Measurements from ENCODE around the gene MRPL43. TPM values are rescaled to one million over a fixed set of nuclear protein-coding genes. Genes with fewer than 3 reads are reported as not detected.

Gene MRPL43
- total and polyA plus RNA-seq, 2 donors (not counting 3 experiments of a cell fraction or from before 2014, with no cell fraction given), result 75.0 to 144 TPM

DNA sequence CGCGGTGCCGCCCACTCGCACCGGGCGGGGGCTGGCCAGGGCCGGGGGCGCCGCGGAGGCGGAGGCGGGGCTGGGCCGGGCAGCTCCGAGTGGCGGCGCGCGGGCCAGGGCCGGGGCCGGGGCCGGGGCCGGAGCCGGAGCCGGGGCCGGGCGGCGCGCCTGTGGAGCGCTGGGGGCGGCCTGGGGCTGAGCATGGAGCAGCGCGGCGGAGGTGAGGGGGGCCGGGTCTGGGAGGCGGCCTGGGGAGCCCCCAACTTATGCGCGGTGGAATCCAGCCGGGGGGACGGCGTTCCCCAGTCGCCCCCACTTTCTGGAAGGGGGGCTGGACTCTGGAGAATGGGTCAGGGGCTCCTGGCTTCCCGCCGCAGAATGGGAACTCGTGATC is 12.4 kb upstream of the MRPL43 start, which contains the start of gene LZTS2:
Gene LZTS2 (plus strand): TSS at position 67 of the 385 bp plus-strand sequence. CDS start 2,731 bp downstream, outside the sequence.
- TF ChIP-seq GATA2 (IDR thresholded peaks at IDR 0.05; ENCODE audit: insufficient read depth, insufficient read length, low read depth, low read length) (no peak), FOS (IDR thresholded peaks at IDR 0.05; ENCODE audit: borderline replicate concordance, insufficient read depth, low read length) (no peak), EZH2 (IDR thresholded peaks at IDR 0.05; ENCODE audit: borderline replicate concordance, low read depth, low read length, severe bottlenecking) (no peak), JUN (IDR thresholded peaks at IDR 0.05; ENCODE audit: borderline replicate concordance, insufficient read depth, insufficient read length, low read depth) (no peak), MYC (IDR thresholded peaks at IDR 0.05; ENCODE audit: low read depth, low read length) (no peak)
- TF ChIP-seq, protein P1, sequence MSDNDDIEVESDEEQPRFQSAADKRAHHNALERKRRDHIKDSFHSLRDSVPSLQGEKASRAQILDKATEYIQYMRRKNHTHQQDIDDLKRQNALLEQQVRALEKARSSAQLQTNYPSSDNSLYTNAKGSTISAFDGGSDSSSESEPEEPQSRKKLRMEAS (IDR thresholded peaks at IDR 0.05; ENCODE audit: insufficient read depth, insufficient read length), result no peak
- TF ChIP-seq, protein P2, sequence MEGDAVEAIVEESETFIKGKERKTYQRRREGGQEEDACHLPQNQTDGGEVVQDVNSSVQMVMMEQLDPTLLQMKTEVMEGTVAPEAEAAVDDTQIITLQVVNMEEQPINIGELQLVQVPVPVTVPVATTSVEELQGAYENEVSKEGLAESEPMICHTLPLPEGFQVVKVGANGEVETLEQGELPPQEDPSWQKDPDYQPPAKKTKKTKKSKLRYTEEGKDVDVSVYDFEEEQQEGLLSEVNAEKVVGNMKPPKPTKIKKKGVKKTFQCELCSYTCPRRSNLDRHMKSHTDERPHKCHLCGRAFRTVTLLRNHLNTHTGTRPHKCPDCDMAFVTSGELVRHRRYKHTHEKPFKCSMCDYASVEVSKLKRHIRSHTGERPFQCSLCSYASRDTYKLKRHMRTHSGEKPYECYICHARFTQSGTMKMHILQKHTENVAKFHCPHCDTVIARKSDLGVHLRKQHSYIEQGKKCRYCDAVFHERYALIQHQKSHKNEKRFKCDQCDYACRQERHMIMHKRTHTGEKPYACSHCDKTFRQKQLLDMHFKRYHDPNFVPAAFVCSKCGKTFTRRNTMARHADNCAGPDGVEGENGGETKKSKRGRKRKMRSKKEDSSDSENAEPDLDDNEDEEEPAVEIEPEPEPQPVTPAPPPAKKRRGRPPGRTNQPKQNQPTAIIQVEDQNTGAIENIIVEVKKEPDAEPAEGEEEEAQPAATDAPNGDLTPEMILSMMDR (IDR thresholded peaks at IDR 0.05; ENCODE audit: extremely low read depth in 1 of 2, insufficient read depth in 1 of 2, low read depth in 1 of 2, low read length in 2 of 2), result no peak
- peak within 1 kb of the TSS; percentile 94 for H3K9ac ChIP-seq (replicated peaks; ENCODE audit: extremely low read depth, insufficient read depth, low read length)
- H3K4me1 ChIP-seq (ENCODE audit: control insufficient read depth, extremely low read depth, insufficient read depth, low read length), result peaks cover 33% of the 10 kb centered on the region
- H3K79me2 ChIP-seq (ENCODE audit: control insufficient read depth, insufficient read depth, low read length), result peaks cover 34% of the 10 kb centered on the region
- no peaks in the 10 kb centered on the region for H3K9me1 ChIP-seq (replicated peaks; ENCODE audit: control insufficient read depth, extremely low read depth, insufficient read depth, low read length)
- H4K20me1 ChIP-seq (replicated peaks; ENCODE audit: control insufficient read depth, extremely low read depth, insufficient read depth, low read length), result no peaks in the 10 kb centered on the region
- no peaks in the 10 kb centered on the region for H3K9me3 ChIP-seq (replicated peaks; ENCODE audit: control insufficient read depth, insufficient read depth, low read length)
- peak within 1 kb of the TSS; percentile 77 to 85 (median 79) for H3K4me3 ChIP-seq (replicated peaks in 1 of 3; ENCODE audit: insufficient read depth in 1 of 3, low read depth in 1 of 3, low read length in 3 of 3)
- peak within 1 kb of the TSS; percentile 59 for H3K4me2 ChIP-seq (ENCODE audit: insufficient read depth, low read length)
- peak within 1 kb of the TSS; percentile 86 for H3K27ac ChIP-seq (ENCODE audit: insufficient read depth, low read depth, low read length)
- ChIA-PET POLR2A (interaction anchor here (1.0 kb wide), 1 partner anchor 12 kb away, joined by 3 read pairs; no protein-coding TSS in a partner anchor), CTCF (interaction anchor here (1.3 to 12.6 kb wide), 4 partner anchors 10 to 28 kb away, joined by 6 to 254 read pairs (median 16); no protein-coding TSS in a partner anchor)
- H3K27me3 ChIP-seq (ENCODE audit: control insufficient read depth in 2 of 2, insufficient read depth in 2 of 2, low read length in 2 of 2), result no peaks in the 10 kb centered on the region
- FAIRE-seq (no peak), DNase-seq (ENCODE audit: low read depth, low spot score) (no peak)
- peak within 1 kb of the TSS; percentile 61 for H2AFZ ChIP-seq (ENCODE audit: low read depth, low read length)
- dilution Hi-C loops (cut with MboI; ENCODE audit: extremely low pct_ligation_motif_present, low sequenced_read_pairs), result no loop called here
- BruUV-seq (replicated peaks), result no TSS peak
- H3K36me3 ChIP-seq (ENCODE audit: control insufficient read depth in 2 of 2, extremely low read depth in 1 of 2, insufficient read depth in 2 of 2, low read length in 2 of 2), result peaks cover 5 to 18% of the 10 kb centered on the region in 2 experiments
- intact Hi-C loops (cut with micrococcal nuclease), result loop anchor here (2.0 kb wide), 1 partner anchor 61 kb away; the partner anchor contains the start of gene KAZALD1
